ENCODE data around the gene WASHC3.

DNA sequence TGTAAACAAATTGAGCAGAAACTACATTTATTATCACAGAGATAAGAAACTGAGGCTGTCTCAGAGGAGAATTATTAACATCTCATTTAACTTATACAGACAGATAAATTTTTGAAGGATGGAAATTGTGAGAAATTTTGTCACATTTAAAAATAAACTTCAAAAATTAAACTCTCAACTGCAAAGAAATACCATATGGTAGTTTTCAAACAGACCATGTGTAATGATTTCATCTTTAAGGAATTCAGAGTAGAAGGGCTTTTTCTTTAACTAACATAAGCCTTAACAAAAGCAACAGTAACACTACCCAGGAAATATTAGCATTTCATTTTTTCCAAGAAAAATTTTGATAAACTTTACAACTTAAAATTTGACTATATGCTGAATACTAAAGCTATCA is 31.5 kb upstream of the WASHC3 start:
- TF ChIP-seq, protein P1, sequence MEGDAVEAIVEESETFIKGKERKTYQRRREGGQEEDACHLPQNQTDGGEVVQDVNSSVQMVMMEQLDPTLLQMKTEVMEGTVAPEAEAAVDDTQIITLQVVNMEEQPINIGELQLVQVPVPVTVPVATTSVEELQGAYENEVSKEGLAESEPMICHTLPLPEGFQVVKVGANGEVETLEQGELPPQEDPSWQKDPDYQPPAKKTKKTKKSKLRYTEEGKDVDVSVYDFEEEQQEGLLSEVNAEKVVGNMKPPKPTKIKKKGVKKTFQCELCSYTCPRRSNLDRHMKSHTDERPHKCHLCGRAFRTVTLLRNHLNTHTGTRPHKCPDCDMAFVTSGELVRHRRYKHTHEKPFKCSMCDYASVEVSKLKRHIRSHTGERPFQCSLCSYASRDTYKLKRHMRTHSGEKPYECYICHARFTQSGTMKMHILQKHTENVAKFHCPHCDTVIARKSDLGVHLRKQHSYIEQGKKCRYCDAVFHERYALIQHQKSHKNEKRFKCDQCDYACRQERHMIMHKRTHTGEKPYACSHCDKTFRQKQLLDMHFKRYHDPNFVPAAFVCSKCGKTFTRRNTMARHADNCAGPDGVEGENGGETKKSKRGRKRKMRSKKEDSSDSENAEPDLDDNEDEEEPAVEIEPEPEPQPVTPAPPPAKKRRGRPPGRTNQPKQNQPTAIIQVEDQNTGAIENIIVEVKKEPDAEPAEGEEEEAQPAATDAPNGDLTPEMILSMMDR (conservative IDR thresholded peaks at IDR 0.05; ENCODE audit: low read length), result no peak
- no peak for TF ChIP-seq EZH2phosphoT487 (IDR thresholded peaks at IDR 0.05; ENCODE audit: borderline replicate concordance, low read depth, low read length)

All from OCI-LY7 (cell line).